GM18502 (cell line): ENCODE results near the gene ANKRD44.

Experiments used
- ATAC-seq: cut with Tn5 transposase; IDR thresholded peaks from one replicate; pipeline ENCODE4 v1.9.1; 2021; ENCODE audit warnings: mild to moderate bottlenecking; ENCODE audit not compliant: unreplicated experiment, poor library complexity

Gene ANKRD44

GRCh38 chr2:197131558-197131855 is 179.1 kb downstream of the ANKRD44 start:
- ATAC-seq, result peak; percentile 75

GRCh38 chr2:197130318-197130717 is 180.3 kb downstream of the ANKRD44 start:
- peak; percentile 77 for ATAC-seq

GRCh38 chr2:197128897-197129296 is 181.7 kb downstream of the ANKRD44 start:
- ATAC-seq, result no peak

- ATAC-seq, result no peak
Observed at GRCh38 chr2:197128126-197128525, 182.5 kb downstream of the ANKRD44 start.

- no peak for ATAC-seq
Observed at GRCh38 chr2:197126630-197127352, 183.8 kb downstream of the ANKRD44 start.

GRCh38 chr2:197124639-197125390 is 185.8 kb downstream of the ANKRD44 start:
- no peak for ATAC-seq

- ATAC-seq, result no peak
Observed at GRCh38 chr2:197122821-197123220, 187.8 kb downstream of the ANKRD44 start.

- ATAC-seq, result no peak
Observed at GRCh38 chr2:197121756-197122385, 188.7 kb downstream of the ANKRD44 start.

GRCh38 chr2:197121255-197121654 is 189.3 kb downstream of the ANKRD44 start:
- no peak for ATAC-seq

- ATAC-seq, result no peak
Observed at GRCh38 chr2:197116306-197116879, 194.2 kb downstream of the ANKRD44 start.

- no peak for ATAC-seq
Observed at GRCh38 chr2:197115325-197115724, 195.3 kb downstream of the ANKRD44 start.

GRCh38 chr2:197113275-197113711 is 197.3 kb downstream of the ANKRD44 start:
- peak; percentile 74 for ATAC-seq

GRCh38 chr2:197109326-197109725 is 201.3 kb downstream of the ANKRD44 start:
- no peak for ATAC-seq

GRCh38 chr2:197108758-197109157 is 201.8 kb downstream of the ANKRD44 start:
- ATAC-seq, result no peak

GRCh38 chr2:197107291-197108269 is 203.0 kb downstream of the ANKRD44 start:
- ATAC-seq, result no peak

GRCh38 chr2:197103363-197103762 is 207.2 kb downstream of the ANKRD44 start:
- ATAC-seq, result no peak

GRCh38 chr2:197102231-197102630 is 208.3 kb downstream of the ANKRD44 start:
- no peak for ATAC-seq

GRCh38 chr2:197101519-197101918 is 209.1 kb downstream of the ANKRD44 start:
- no peak for ATAC-seq

GRCh38 chr2:197097578-197098366 is 212.8 kb downstream of the ANKRD44 start:
- no peak for ATAC-seq
